Tibial nerve (tissue), 4 donors: Measurements from ENCODE around the gene RBM33. TPM values are rescaled to one million over a fixed set of nuclear protein-coding genes. Genes with fewer than 3 reads are reported as not detected.
A peak's percentile ranks its signal among the peaks of the same experiment; 100 is the strongest.

ENCODE experiments used
- DNase-seq, 2 donors: peaks; one replicate each; pipeline ENCODE4 v3.0.0-alpha.2; 2019; ENCODE audit warnings: low spot score in 2 of 2
- H3K27ac ChIP-seq, 4 donors: fragments of 200-600 bp; sonication (generic) in 3 of 4; one replicate each; pipeline ENCODE4 v1.5.1; 2017 to 2019; ENCODE audit warnings: mild to moderate bottlenecking in 1 of 4
- H3K27me3 ChIP-seq, 2 donors: fragments of 200-600 bp; sonication (generic) in 1 of 2; one replicate each; pipeline versions ENCODE4 v1.5.1 to v1.6.0; 2017 to 2019
- H3K36me3 ChIP-seq, 3 donors: fragments of 200-600 bp; sonication (generic); one replicate each; pipeline ENCODE4 v1.5.1; 2018 to 2019
- H3K4me1 ChIP-seq, 4 donors: fragments of 200-600 bp; sonication (generic) in 3 of 4; one replicate each; pipeline ENCODE4 v1.5.1; 2017 to 2019
- H3K4me3 ChIP-seq, 4 donors: fragments of 200-600 bp; sonication (generic) in 3 of 4; one replicate each; pipeline ENCODE4 v1.5.1; 2017 to 2019; ENCODE audit warnings: mild to moderate bottlenecking in 1 of 4, moderate library complexity in 1 of 4
- H3K9me3 ChIP-seq, 4 donors: fragments of 200-600 bp; sonication (generic) in 3 of 4; one replicate each; pipeline ENCODE4 v1.5.1; 2017 to 2019
- EP300 ChIP-seq, 2 donors: sonication (generic); formaldehyde crosslinking; IDR thresholded peaks; one replicate each; pipeline ENCODE4 v1.6.1; 2017; ENCODE audit warnings: antibody characterized with exemption in 2 of 2, mild to moderate bottlenecking in 1 of 2
- POLR2A ChIP-seq, 2 donors: fragments of 450-650 bp; IDR thresholded peaks; one replicate each; pipeline ENCODE4 v1.6.1; 2017; ENCODE audit warnings: antibody characterized with exemption in 2 of 2, mild to moderate bottlenecking in 2 of 2, moderate library complexity in 2 of 2
- WGBS, 2 donors: methylation state at CpG; one replicate each; pipeline ENCODE4 v1.1.5; 2018; 5-methylcytosine and 5-hydroxymethylcytosine counted together
- total RNA-seq, 4 donors: library from RNA; depleted of rRNA; stranded (reverse); fragments of >200 nt; gene quantifications; one replicate each; pipeline ENCODE4 v1.1.0, GENCODE V29; 2016
- TF ChIP-seq, protein P1 (sequence below), 5 experiments: fragments of 200-600 bp in 3 of 5; fragments of 450-650 bp in 2 of 5; sonication (generic) in 3 of 5; IDR thresholded peaks; one replicate each; pipeline ENCODE4 v1.5.1; 2016 to 2019; ENCODE audit warnings: antibody characterized with exemption in 5 of 5, mild to moderate bottlenecking in 3 of 5, moderate library complexity in 2 of 5

Gene RBM33
- total RNA-seq, 4 donors from 2014 or later: 85.0 to 92.4 (median 88.3) TPM

DNA sequence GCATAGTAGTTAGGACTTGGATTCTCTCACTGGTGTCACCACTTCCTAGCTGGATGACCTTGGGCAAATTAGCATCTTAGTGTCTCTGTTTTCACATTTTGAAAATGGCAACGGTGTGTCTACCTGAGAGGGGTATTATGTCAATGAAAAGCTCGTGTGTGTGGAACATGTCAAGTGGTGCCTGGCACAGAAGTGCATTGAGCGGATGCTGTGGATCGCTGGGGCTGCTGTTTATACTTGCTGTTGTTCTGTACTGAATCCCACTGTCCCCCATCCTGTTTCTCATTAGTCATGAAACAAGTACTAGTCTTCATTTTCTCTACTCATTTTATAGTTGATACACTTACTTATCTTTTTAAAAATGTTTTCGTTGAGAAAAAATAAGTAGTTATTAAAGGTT is 26.1 kb downstream of the RBM33 start:
- TF ChIP-seq POLR2A (IDR thresholded peaks at IDR 0.05) (no peak), EP300 (IDR thresholded peaks at IDR 0.05) (no peak)
- TF ChIP-seq, protein P1, sequence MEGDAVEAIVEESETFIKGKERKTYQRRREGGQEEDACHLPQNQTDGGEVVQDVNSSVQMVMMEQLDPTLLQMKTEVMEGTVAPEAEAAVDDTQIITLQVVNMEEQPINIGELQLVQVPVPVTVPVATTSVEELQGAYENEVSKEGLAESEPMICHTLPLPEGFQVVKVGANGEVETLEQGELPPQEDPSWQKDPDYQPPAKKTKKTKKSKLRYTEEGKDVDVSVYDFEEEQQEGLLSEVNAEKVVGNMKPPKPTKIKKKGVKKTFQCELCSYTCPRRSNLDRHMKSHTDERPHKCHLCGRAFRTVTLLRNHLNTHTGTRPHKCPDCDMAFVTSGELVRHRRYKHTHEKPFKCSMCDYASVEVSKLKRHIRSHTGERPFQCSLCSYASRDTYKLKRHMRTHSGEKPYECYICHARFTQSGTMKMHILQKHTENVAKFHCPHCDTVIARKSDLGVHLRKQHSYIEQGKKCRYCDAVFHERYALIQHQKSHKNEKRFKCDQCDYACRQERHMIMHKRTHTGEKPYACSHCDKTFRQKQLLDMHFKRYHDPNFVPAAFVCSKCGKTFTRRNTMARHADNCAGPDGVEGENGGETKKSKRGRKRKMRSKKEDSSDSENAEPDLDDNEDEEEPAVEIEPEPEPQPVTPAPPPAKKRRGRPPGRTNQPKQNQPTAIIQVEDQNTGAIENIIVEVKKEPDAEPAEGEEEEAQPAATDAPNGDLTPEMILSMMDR (IDR thresholded peaks at IDR 0.05): no peak
- no peaks in the 10 kb centered on the region for H3K27me3 ChIP-seq
- H3K27ac ChIP-seq: peak overlapping the region in 1 of 4 donors; percentile 52
- H3K4me3 ChIP-seq: no peak overlapping the region
- H3K36me3 ChIP-seq: peaks cover 0 to 12% (median 0%) of the 10 kb centered on the region in 3 donors
- no peak for DNase-seq
- 35 to 38% methylated on average over 5 of the region's 5 CpGs for WGBS, 2 donors
- H3K9me3 ChIP-seq: no peaks in the 10 kb centered on the region
- H3K4me1 ChIP-seq: peaks cover 0 to 70% (median 18%) of the 10 kb centered on the region in 4 donors

- DNase-seq: no peak
- Histone ChIP-seq H3K4me3 (no peak overlapping the region), H3K36me3 (peaks cover 0 to 19% (median 0%) of the 10 kb centered on the region in 3 donors), H3K27ac (peak overlapping the region in 1 of 4 donors; percentile 12), H3K27me3 (no peaks in the 10 kb centered on the region), H3K9me3 (no peaks in the 10 kb centered on the region), H3K4me1 (peaks cover 0 to 56% (median 7%) of the 10 kb centered on the region in 4 donors)
- no peak for TF ChIP-seq POLR2A (IDR thresholded peaks at IDR 0.05)
- TF ChIP-seq EP300 (IDR thresholded peaks at IDR 0.05): no peak
- TF ChIP-seq, protein P1 (IDR thresholded peaks at IDR 0.05): no peak
- 60 to 66% methylated on average over 3 of the region's 3 CpGs for WGBS, 2 donors
Observed at GRCh38 chr7:155674556-155674955, 30.1 kb downstream of the RBM33 start.

DNA sequence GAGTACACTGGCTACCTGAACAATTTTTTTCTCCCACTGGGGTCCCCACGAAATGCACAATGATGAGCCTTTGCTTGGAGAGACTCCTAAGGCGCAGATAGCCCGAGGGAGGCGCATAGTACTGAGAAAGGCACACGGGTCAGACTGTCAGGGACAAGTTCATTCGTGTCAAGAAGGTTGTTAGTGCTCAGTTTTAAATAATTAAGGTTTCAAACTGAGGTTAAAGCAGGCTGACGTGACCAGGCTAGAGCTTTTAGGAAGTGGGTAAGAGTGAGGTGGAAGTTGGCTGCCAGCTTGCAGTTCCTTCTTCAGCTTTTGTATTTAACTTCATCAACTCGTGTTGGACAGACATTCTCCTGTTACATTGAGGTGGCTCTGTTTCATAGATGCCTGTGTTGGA is 31.6 kb downstream of the RBM33 start:
- no peak overlapping the region for H3K27ac ChIP-seq
- H3K27me3 ChIP-seq: no peaks in the 10 kb centered on the region
- peaks cover 0 to 45% (median 2%) of the 10 kb centered on the region in 4 donors for H3K4me1 ChIP-seq
- DNase-seq: no peak
- TF ChIP-seq EP300 (IDR thresholded peaks at IDR 0.05): no peak
- TF ChIP-seq, protein P1 (IDR thresholded peaks at IDR 0.05): no peak
- TF ChIP-seq POLR2A (IDR thresholded peaks at IDR 0.05): no peak
- peaks cover 0 to 25% (median 0%) of the 10 kb centered on the region in 3 donors for H3K36me3 ChIP-seq
- H3K4me3 ChIP-seq: no peak overlapping the region
- no peaks in the 10 kb centered on the region for H3K9me3 ChIP-seq
- 73 to 78% methylated on average over 8 of the region's 8 CpGs for WGBS, 2 donors

- H3K36me3 ChIP-seq: peaks cover 0 to 36% (median 0%) of the 10 kb centered on the region in 3 donors
- H3K4me1 ChIP-seq: peaks cover 0 to 36% (median 0%) of the 10 kb centered on the region in 4 donors
- no peak overlapping the region for H3K4me3 ChIP-seq
- no peaks in the 10 kb centered on the region for H3K27me3 ChIP-seq
- TF ChIP-seq EP300 (IDR thresholded peaks at IDR 0.05) (no peak), POLR2A (IDR thresholded peaks at IDR 0.05) (no peak)
- TF ChIP-seq, protein P1 (IDR thresholded peaks at IDR 0.05): no peak
- no peak overlapping the region for H3K27ac ChIP-seq
- no peak for DNase-seq
- 84 to 86% methylated on average over 2 of the region's 2 CpGs for WGBS, 2 donors
- no peaks in the 10 kb centered on the region for H3K9me3 ChIP-seq
Observed at GRCh38 chr7:155677688-155678087, 33.2 kb downstream of the RBM33 start.

- no peak overlapping the region for H3K4me3 ChIP-seq
- H3K36me3 ChIP-seq: peaks cover 0 to 34% (median 0%) of the 10 kb centered on the region in 3 donors
- TF ChIP-seq EP300 (IDR thresholded peaks at IDR 0.05) (no peak), POLR2A (IDR thresholded peaks at IDR 0.05) (no peak)
- TF ChIP-seq, protein P1 (IDR thresholded peaks at IDR 0.05): no peak
Observed at GRCh38 chr7:155680124-155680523, 35.7 kb downstream of the RBM33 start.

More at GRCh38 chr7:155680124-155680523, 35.7 kb downstream of the RBM33 start:
- Histone ChIP-seq H3K4me1 (peaks cover 0 to 34% (median 2%) of the 10 kb centered on the region in 4 donors), H3K9me3 (no peaks in the 10 kb centered on the region), H3K27ac (no peak overlapping the region), H3K27me3 (no peaks in the 10 kb centered on the region)
- DNase-seq: no peak
- WGBS, 2 donors: 87 to 91% methylated on average over 3 of the region's 3 CpGs
